Measurements from ENCODE around the gene NUP93.
"Not testable (repeated sequence)": the region's sequence is repeated elsewhere in the genome, so short reads cannot be mapped to it uniquely, and the experiment has no call there.

NUP93 gene

GRCh38 chr16:56702836-56703235 lies 27.1 kb upstream of the NUP93 start:
- no peaks in the 10 kb centered on the region for H3K9me3 ChIP-seq (ENCODE audit: low read depth, low read length)
- no peak for DNase-seq (ENCODE audit: low read depth, low spot score)
- H3K27ac ChIP-seq, result no peak overlapping the region
- no peaks in the 10 kb centered on the region for H3K36me3 ChIP-seq (ENCODE audit: insufficient read depth, low read length)
- no peak overlapping the region for H3K4me3 ChIP-seq
- TF ChIP-seq EZH2 (IDR thresholded peaks at IDR 0.05), result no peak
- TF ChIP-seq FOXP2 (optimal IDR thresholded peaks at IDR 0.05; ENCODE audit: control extremely low read depth, extremely low read length, insufficient read depth), result no peak
- TF ChIP-seq POLR2AphosphoS5 (IDR thresholded peaks at IDR 0.05; ENCODE audit: borderline replicate concordance, low read depth, low read length), result no peak
- H3K9ac ChIP-seq (ENCODE audit: insufficient read length), result no peak overlapping the region

DNA sequence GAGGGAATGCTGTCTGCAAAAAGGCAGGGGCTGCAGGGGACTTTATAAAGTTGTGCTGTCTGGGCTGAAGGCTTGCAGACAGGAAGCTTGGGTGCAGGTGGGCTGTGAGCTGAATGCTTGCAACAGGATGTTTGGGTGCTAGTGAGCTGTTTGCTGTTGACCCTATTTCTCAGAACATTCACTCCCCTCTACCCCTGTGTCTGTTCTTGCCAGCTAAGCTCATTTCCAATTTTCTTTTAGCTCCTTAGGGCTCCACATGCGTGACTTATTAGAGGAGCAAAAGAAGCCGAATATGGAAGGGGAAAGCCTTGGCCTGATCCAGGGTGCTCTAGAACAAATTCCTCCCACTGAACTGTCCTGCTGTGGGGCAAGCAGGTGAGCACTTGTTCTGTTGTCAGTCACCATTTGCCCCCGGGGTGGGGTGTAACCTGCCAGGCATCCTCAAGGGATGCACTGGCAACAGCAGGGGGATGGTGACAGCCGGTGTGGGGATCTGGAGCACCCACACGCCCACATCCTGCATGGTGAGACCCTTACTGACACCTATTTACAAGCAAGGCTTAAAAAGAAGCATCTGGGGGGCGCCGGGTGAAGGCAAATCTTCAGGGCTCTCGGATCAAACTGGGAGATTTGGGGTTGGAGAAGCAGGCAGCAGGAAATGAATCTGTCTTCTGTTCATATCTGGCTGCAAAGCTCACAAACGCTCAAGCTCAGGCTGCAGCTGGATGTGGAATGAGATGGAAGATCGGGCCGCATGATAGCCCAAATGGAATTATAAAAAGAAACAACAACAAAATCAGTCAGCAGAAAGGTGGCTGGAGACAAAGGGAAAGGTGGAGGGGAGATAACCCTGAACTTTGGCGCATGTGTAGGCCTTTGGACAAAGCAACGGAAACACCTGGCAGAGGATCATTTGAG lies 21.1 kb upstream of the NUP93 start:
- no peak overlapping the region for H3K9ac ChIP-seq (ENCODE audit: insufficient read length)
- DNase-seq (ENCODE audit: low read depth, low spot score), result no peak
- TF ChIP-seq FOXP2 (optimal IDR thresholded peaks at IDR 0.05; ENCODE audit: control extremely low read depth, extremely low read length, insufficient read depth) (no peak), EZH2 (IDR thresholded peaks at IDR 0.05) (no peak), POLR2AphosphoS5 (IDR thresholded peaks at IDR 0.05; ENCODE audit: borderline replicate concordance, low read depth, low read length) (no peak)
- no peak overlapping the region for H3K27ac ChIP-seq
- H3K4me3 ChIP-seq, result no peak overlapping the region
- no peaks in the 10 kb centered on the region for H3K36me3 ChIP-seq (ENCODE audit: insufficient read depth, low read length)
- H3K9me3 ChIP-seq (ENCODE audit: low read depth, low read length), result no peaks in the 10 kb centered on the region

DNA sequence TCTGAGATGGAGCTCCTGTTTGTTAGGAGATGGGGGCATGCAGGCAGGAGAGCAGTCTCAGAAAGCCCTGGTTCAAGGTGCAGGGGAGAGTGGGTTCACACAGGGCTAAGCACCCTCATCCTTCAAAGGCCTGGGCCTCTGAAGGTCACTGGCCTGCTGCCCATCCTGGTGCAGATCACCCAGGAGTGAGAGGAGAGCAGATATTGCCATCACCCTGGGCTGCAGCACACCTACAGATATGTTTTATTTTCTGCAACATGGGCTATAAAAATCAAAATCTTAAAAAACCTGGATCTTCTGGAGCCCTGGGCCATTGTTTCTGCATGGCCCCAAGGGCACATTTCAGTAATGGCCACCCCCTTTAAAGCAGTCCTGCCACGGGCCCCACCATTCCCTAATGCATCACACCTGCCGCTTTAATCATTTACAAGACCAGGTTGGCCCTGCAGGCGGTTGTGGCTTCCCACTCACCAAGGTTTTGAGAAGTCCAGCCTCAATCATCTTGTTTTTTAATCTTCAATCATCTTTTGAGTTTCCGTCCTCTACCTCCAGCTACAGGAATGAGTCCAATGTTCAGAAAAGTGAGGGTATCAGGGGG lies 20.4 kb upstream of the NUP93 start:
- Histone ChIP-seq H3K9ac (ENCODE audit: insufficient read length) (no peak overlapping the region), H3K9me3 (ENCODE audit: low read depth, low read length) (no peaks in the 10 kb centered on the region), H3K4me3 (no peak overlapping the region), H3K27ac (no peak overlapping the region), H3K36me3 (ENCODE audit: insufficient read depth, low read length) (no peaks in the 10 kb centered on the region)
- no peak for DNase-seq (ENCODE audit: low read depth, low spot score)
- TF ChIP-seq EZH2 (IDR thresholded peaks at IDR 0.05) (no peak), POLR2AphosphoS5 (IDR thresholded peaks at IDR 0.05; ENCODE audit: borderline replicate concordance, low read depth, low read length) (no peak), FOXP2 (optimal IDR thresholded peaks at IDR 0.05; ENCODE audit: control extremely low read depth, extremely low read length, insufficient read depth) (no peak)

DNA sequence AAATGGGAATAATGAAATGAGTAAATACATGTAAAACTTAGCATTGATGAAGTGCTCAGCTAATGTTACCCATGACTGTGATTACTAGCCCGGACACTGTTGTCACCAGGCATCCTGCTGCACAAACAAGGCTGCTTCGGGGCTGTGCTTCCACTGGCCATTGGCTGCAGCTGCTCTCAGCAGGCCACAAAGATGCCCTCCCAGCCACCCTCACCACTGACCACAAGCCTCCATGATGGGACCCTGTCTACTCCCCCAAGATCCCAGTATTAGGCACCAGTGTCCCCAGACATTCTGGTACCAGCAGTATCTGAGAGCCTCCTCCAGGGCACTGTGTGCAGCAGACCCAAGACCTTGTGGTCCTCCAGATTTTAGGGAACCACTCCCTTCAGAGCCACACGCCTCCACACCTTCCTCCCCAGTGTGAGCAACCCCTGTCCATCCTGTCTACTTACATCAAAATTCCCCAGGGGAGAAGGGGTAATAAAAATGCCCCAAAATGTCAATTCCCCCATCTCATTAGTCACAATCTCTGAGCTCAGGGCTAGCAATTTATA lies 19.7 kb upstream of the NUP93 start:
- Histone ChIP-seq H3K9me3 (ENCODE audit: low read depth, low read length) (no peaks in the 10 kb centered on the region), H3K4me3 (no peak overlapping the region), H3K27ac (no peak overlapping the region), H3K9ac (ENCODE audit: insufficient read length) (no peak overlapping the region), H3K36me3 (ENCODE audit: insufficient read depth, low read length) (no peaks in the 10 kb centered on the region)
- TF ChIP-seq FOXP2 (optimal IDR thresholded peaks at IDR 0.05; ENCODE audit: control extremely low read depth, extremely low read length, insufficient read depth) (no peak), EZH2 (IDR thresholded peaks at IDR 0.05) (no peak), POLR2AphosphoS5 (IDR thresholded peaks at IDR 0.05; ENCODE audit: borderline replicate concordance, low read depth, low read length) (no peak)
- DNase-seq (ENCODE audit: low read depth, low spot score), result no peak

DNA sequence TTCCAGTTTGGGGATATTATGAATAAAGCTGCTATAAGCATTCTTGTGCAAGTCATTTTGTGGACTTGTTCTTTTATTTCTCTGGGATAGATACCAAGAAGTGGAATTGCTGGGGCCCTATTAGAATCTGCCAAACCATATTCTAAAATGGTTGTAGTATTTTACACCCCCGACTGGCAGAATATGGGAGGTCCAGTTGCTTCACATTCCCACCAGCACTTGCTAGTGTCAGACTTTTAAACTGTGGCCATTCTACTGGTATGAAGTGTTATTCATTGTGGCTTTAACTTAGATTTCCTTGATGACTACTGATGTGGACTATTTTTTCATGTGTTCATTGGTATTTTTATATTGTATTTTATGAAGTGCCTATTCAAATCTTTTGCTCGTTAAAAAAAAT lies 18.1 kb upstream of the NUP93 start:
- H3K9ac ChIP-seq (ENCODE audit: insufficient read length), result no peak overlapping the region
- TF ChIP-seq POLR2AphosphoS5 (IDR thresholded peaks at IDR 0.05; ENCODE audit: borderline replicate concordance, low read depth, low read length), result no peak
- no peak for TF ChIP-seq EZH2 (IDR thresholded peaks at IDR 0.05)
- no peak for TF ChIP-seq FOXP2 (optimal IDR thresholded peaks at IDR 0.05; ENCODE audit: control extremely low read depth, extremely low read length, insufficient read depth)
- H3K9me3 ChIP-seq (ENCODE audit: low read depth, low read length), result no peaks in the 10 kb centered on the region
- no peak for DNase-seq (ENCODE audit: low read depth, low spot score)
- no peaks in the 10 kb centered on the region for H3K36me3 ChIP-seq (ENCODE audit: insufficient read depth, low read length)
- no peak overlapping the region for H3K4me3 ChIP-seq
- H3K27ac ChIP-seq, result no peak overlapping the region

GRCh38 chr16:56713794-56714193 lies 16.1 kb upstream of the NUP93 start:
- Histone ChIP-seq H3K9me3 (ENCODE audit: low read depth, low read length) (no peaks in the 10 kb centered on the region), H3K9ac (ENCODE audit: insufficient read length) (no peak overlapping the region), H3K27ac (no peak overlapping the region), H3K4me3 (no peak overlapping the region), H3K36me3 (ENCODE audit: insufficient read depth, low read length) (no peaks in the 10 kb centered on the region)
- DNase-seq (ENCODE audit: low read depth, low spot score), result no peak
- no peak for TF ChIP-seq FOXP2 (optimal IDR thresholded peaks at IDR 0.05; ENCODE audit: control extremely low read depth, extremely low read length, insufficient read depth)

GRCh38 chr16:56715126-56715525 lies 14.8 kb upstream of the NUP93 start:
- Histone ChIP-seq H3K27ac (no peak overlapping the region), H3K4me3 (no peak overlapping the region), H3K36me3 (ENCODE audit: insufficient read depth, low read length) (no peaks in the 10 kb centered on the region), H3K9me3 (ENCODE audit: low read depth, low read length) (no peaks in the 10 kb centered on the region), H3K9ac (ENCODE audit: insufficient read length) (no peak overlapping the region)
- TF ChIP-seq POLR2AphosphoS5 (IDR thresholded peaks at IDR 0.05; ENCODE audit: borderline replicate concordance, low read depth, low read length), result no peak
- no peak for TF ChIP-seq EZH2 (IDR thresholded peaks at IDR 0.05)
- TF ChIP-seq FOXP2 (optimal IDR thresholded peaks at IDR 0.05; ENCODE audit: control extremely low read depth, extremely low read length, insufficient read depth), result no peak
- DNase-seq (ENCODE audit: low read depth, low spot score), result no peak

- Histone ChIP-seq H3K9ac (ENCODE audit: insufficient read length) (no peak overlapping the region), H3K36me3 (ENCODE audit: insufficient read depth, low read length) (no peaks in the 10 kb centered on the region), H3K27ac (no peak overlapping the region), H3K4me3 (no peak overlapping the region), H3K9me3 (ENCODE audit: low read depth, low read length) (no peaks in the 10 kb centered on the region)
- no peak for DNase-seq (ENCODE audit: low read depth, low spot score)
- TF ChIP-seq FOXP2 (optimal IDR thresholded peaks at IDR 0.05; ENCODE audit: control extremely low read depth, extremely low read length, insufficient read depth) (no peak), EZH2 (IDR thresholded peaks at IDR 0.05) (no peak), POLR2AphosphoS5 (IDR thresholded peaks at IDR 0.05; ENCODE audit: borderline replicate concordance, low read depth, low read length) (no peak)
These were observed 13.2 kb upstream of the NUP93 start for GRCh38 chr16:56716761-56717160.

DNA sequence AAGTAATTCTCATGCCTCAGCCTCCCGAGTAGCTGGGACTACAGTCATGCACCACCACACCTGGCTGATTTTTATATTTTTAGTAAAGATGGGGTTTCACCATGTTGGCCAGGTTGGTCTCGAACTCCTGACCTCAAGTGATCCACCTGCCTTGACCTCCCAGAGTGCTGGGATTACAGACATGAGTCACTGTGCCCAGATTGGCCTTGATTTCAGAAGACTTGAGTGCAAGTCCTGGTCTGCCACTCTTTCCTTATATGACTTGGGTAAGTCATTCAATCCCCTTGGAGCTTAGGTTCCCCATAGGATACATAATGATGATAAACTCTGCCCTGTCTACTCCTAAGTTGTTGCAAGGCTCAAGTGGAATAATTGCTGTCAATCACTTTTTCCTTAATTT lies 12.4 kb upstream of the NUP93 start:
- H3K4me3 ChIP-seq; H3K9ac ChIP-seq (ENCODE audit: insufficient read length); H3K27ac ChIP-seq; H3K9me3 ChIP-seq (ENCODE audit: low read depth, low read length); H3K36me3 ChIP-seq (ENCODE audit: insufficient read depth, low read length); DNase-seq (ENCODE audit: low read depth, low spot score): not testable (repeated sequence)
